ENCODE measurements around the gene CLCN3.
A peak's percentile ranks its signal among the peaks of the same experiment; 100 is the strongest.
"Not testable (repeated sequence)": the region's sequence is repeated elsewhere in the genome, so short reads cannot be mapped to it uniquely, and the experiment has no call there.

The CLCN3 gene

GRCh38 chr4:169618286-169618685 lies 2.1 kb upstream of the CLCN3 start:
- DNase-seq, result no peak

GRCh38 chr4:169618986-169619385 lies 1.4 kb upstream of the CLCN3 start:
- no peak for DNase-seq

GRCh38 chr4:169619518-169619957 lies 840 bp upstream of the CLCN3 start:
- DNase-seq, result peak; percentile 86

GRCh38 chr4:169620880-169621248 lies 486 bp downstream of the CLCN3 start:
- no peak for DNase-seq

- DNase-seq, result peak; percentile 56
Measured at GRCh38 chr4:169621731-169622492, 1.5 kb downstream of the CLCN3 start.

GRCh38 chr4:169622566-169622965 lies 2.2 kb downstream of the CLCN3 start:
- DNase-seq, result peak; percentile 42

GRCh38 chr4:169624012-169624411 lies 3.6 kb downstream of the CLCN3 start:
- not testable (repeated sequence) for DNase-seq

- DNase-seq, result no peak
Measured at GRCh38 chr4:169625886-169626285, 5.5 kb downstream of the CLCN3 start.

GRCh38 chr4:169626331-169627282 lies 6.2 kb downstream of the CLCN3 start:
- DNase-seq, result no peak

- no peak for DNase-seq
Measured at GRCh38 chr4:169627307-169627706, 6.9 kb downstream of the CLCN3 start.

GRCh38 chr4:169628579-169628978 lies 8.2 kb downstream of the CLCN3 start:
- DNase-seq, result no peak

GRCh38 chr4:169630069-169630468 lies 9.7 kb downstream of the CLCN3 start:
- no peak for DNase-seq

GRCh38 chr4:169632896-169633295 lies 12.5 kb downstream of the CLCN3 start:
- DNase-seq, result no peak

GRCh38 chr4:169634975-169635374 lies 14.6 kb downstream of the CLCN3 start:
- peak; percentile 48 for DNase-seq

- no peak for DNase-seq
Measured at GRCh38 chr4:169640261-169640870, 20.0 kb downstream of the CLCN3 start.

- no peak for DNase-seq
Measured at GRCh38 chr4:169644802-169645201, 24.4 kb downstream of the CLCN3 start.

- DNase-seq, result no peak
Measured at GRCh38 chr4:169645627-169646026, 25.2 kb downstream of the CLCN3 start.

- no peak for DNase-seq
Measured at GRCh38 chr4:169649545-169650226, 29.3 kb downstream of the CLCN3 start.

GRCh38 chr4:169650227-169650936 lies 30.0 kb downstream of the CLCN3 start:
- no peak for DNase-seq

GRCh38 chr4:169652535-169652934 lies 32.2 kb downstream of the CLCN3 start:
- no peak for DNase-seq

- DNase-seq, result no peak
Measured at GRCh38 chr4:169655401-169655800, 35.0 kb downstream of the CLCN3 start.

GRCh38 chr4:169657470-169658107 lies 37.2 kb downstream of the CLCN3 start:
- no peak for DNase-seq

All from eye (tissue), 1 donor.